OCI-LY1 (cell line): ENCODE data around the gene ERGIC1.

ENCODE experiments used
- H2AFZ ChIP-seq: fragments of 200-600 bp; sonication (generic), shearing (Covaris generic); 2 replicates; pipeline ENCODE4 v1.6.0; 2014; ENCODE audit warnings: antibody characterized with exemption, mild to moderate bottlenecking, low read length
- H3F3A ChIP-seq: fragments of 200-600 bp; sonication (generic), shearing (Covaris generic); 2 replicates; pipeline ENCODE4 v1.6.0; 2014; ENCODE audit warnings: mild to moderate bottlenecking, antibody characterized with exemption, low read length, moderate library complexity; ENCODE audit not compliant: insufficient read depth
- H3K27ac ChIP-seq: fragments of 200-600 bp; sonication (generic); 2 replicates; pipeline ENCODE4 v1.5.1; 2014; ENCODE audit warnings: low read length, mixed run types, mild to moderate bottlenecking, low read depth; ENCODE audit not compliant: poor library complexity, severe bottlenecking
- H3K27me3 ChIP-seq: fragments of 200-600 bp; sonication (generic); 2 replicates; pipeline ENCODE4 v1.6.0; 2014; ENCODE audit warnings: antibody characterized with exemption, mild to moderate bottlenecking, low read length, moderate library complexity; ENCODE audit not compliant: insufficient read depth
- H3K36me3 ChIP-seq: fragments of 200-600 bp; sonication (generic); 2 replicates; pipeline ENCODE4 v1.6.1; 2014; ENCODE audit warnings: mild to moderate bottlenecking, antibody characterized with exemption, low read length, moderate library complexity, mixed read lengths; ENCODE audit not compliant: insufficient read depth
- H3K4me1 ChIP-seq: fragments of 200-600 bp; sonication (generic); 2 replicates; pipeline ENCODE4 v1.5.1; 2014; ENCODE audit warnings: mild to moderate bottlenecking, low read length, moderate library complexity; ENCODE audit not compliant: insufficient read depth, severe bottlenecking
- H3K4me2 ChIP-seq: fragments of 200-600 bp; sonication (generic), shearing (Covaris generic); 2 replicates; pipeline ENCODE4 v1.6.1; 2014; ENCODE audit warnings: low read length
- H3K4me3 ChIP-seq: fragments of 200-600 bp; sonication (generic); 2 replicates; pipeline ENCODE4 v1.5.1; 2014; ENCODE audit warnings: low read length, low read depth, mild to moderate bottlenecking, mixed read lengths; ENCODE audit not compliant: poor library complexity, severe bottlenecking
- H3K79me2 ChIP-seq: fragments of 200-600 bp; shearing (Covaris generic); 2 replicates; pipeline ENCODE4 v1.6.1; 2016; ENCODE audit warnings: mixed run types, low read length, mixed read lengths; ENCODE audit not compliant: insufficient read depth
- H3K9ac ChIP-seq: fragments of 200-600 bp; sonication (generic), shearing (Covaris generic); 2 replicates; pipeline ENCODE4 v1.6.1; 2014; ENCODE audit warnings: mild to moderate bottlenecking, low read length, mixed read lengths
- H3K9me2 ChIP-seq: fragments of 200-600 bp; sonication (generic), shearing (Covaris generic); 2 replicates; pipeline ENCODE4 v1.6.1; 2014; ENCODE audit warnings: low read depth, mild to moderate bottlenecking, low read length, mixed read lengths
- H3K9me3 ChIP-seq: fragments of 200-600 bp; shearing (Covaris generic); 2 replicates; pipeline ENCODE4 v1.6.1; 2014; ENCODE audit warnings: low read length, mixed read lengths
- H4K20me1 ChIP-seq: fragments of 200-600 bp; sonication (generic), shearing (Covaris generic); 2 replicates; pipeline ENCODE4 v1.6.0; 2016; ENCODE audit warnings: mild to moderate bottlenecking, low read length; ENCODE audit not compliant: insufficient read depth
- EZH2 ChIP-seq: fragments of 200-600 bp; sonication (generic), shearing (Covaris generic); IDR thresholded peaks from 2 replicates; pipeline ENCODE4 v1.8.0; 2017; ENCODE audit warnings: borderline replicate concordance, mixed run types, mild to moderate bottlenecking, antibody characterized with exemption, low read length, moderate library complexity, mixed read lengths
- TF ChIP-seq, protein P1 (sequence below): fragments of 200-600 bp; sonication (generic), shearing (Covaris generic); IDR thresholded peaks from 2 replicates; pipeline ENCODE4 v1.5.1; 2017; ENCODE audit warnings: mild to moderate bottlenecking, antibody characterized with exemption, low read length, moderate library complexity, mixed read lengths

ERGIC1 gene

DNA sequence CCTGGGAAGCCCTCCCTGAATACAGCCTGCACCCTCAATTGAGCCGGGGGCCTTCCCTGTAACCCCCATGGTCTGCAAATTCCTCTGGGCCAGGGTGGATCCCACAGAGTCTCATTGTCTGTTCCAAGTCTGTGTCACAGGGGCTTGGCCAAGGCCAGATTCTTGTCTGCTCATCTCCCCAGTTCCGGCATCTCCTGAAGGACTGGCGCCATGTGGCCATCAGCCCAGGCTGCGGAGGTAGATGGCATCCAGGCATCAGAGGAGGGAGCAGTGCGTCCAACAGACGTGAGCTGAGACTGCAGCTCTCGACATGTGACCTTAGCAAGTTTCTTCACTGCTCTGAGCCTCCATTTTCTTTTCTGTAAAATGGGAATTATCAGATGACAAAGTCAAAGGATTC is 87.9 kb downstream of the ERGIC1 start:
- no peak overlapping the region for H2AFZ ChIP-seq
- no peaks in the 10 kb centered on the region for H3K27me3 ChIP-seq
- no peaks in the 10 kb centered on the region for H3K9me3 ChIP-seq
- no peak overlapping the region for H3K4me2 ChIP-seq
- no peaks in the 10 kb centered on the region for H3K79me2 ChIP-seq
- H4K20me1 ChIP-seq: no peaks in the 10 kb centered on the region
- H3K4me3 ChIP-seq: no peak overlapping the region
- TF ChIP-seq EZH2: no peak
- TF ChIP-seq, protein P1, sequence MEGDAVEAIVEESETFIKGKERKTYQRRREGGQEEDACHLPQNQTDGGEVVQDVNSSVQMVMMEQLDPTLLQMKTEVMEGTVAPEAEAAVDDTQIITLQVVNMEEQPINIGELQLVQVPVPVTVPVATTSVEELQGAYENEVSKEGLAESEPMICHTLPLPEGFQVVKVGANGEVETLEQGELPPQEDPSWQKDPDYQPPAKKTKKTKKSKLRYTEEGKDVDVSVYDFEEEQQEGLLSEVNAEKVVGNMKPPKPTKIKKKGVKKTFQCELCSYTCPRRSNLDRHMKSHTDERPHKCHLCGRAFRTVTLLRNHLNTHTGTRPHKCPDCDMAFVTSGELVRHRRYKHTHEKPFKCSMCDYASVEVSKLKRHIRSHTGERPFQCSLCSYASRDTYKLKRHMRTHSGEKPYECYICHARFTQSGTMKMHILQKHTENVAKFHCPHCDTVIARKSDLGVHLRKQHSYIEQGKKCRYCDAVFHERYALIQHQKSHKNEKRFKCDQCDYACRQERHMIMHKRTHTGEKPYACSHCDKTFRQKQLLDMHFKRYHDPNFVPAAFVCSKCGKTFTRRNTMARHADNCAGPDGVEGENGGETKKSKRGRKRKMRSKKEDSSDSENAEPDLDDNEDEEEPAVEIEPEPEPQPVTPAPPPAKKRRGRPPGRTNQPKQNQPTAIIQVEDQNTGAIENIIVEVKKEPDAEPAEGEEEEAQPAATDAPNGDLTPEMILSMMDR: no peak
- no peak overlapping the region for H3K9ac ChIP-seq
- H3K27ac ChIP-seq: no peak overlapping the region
- no peaks in the 10 kb centered on the region for H3F3A ChIP-seq
- H3K4me1 ChIP-seq: no peaks in the 10 kb centered on the region
- peaks cover 52% of the 10 kb centered on the region; the same call in 1 of the 2 replicates for H3K36me3 ChIP-seq
- no peaks in the 10 kb centered on the region for H3K9me2 ChIP-seq

- no peaks in the 10 kb centered on the region for H3K4me1 ChIP-seq
- H3K36me3 ChIP-seq: peaks cover 46% of the 10 kb centered on the region; the same call in 1 of the 2 replicates
These were observed 89.5 kb downstream of the ERGIC1 start for GRCh38 chr5:172923539-172923938.

DNA sequence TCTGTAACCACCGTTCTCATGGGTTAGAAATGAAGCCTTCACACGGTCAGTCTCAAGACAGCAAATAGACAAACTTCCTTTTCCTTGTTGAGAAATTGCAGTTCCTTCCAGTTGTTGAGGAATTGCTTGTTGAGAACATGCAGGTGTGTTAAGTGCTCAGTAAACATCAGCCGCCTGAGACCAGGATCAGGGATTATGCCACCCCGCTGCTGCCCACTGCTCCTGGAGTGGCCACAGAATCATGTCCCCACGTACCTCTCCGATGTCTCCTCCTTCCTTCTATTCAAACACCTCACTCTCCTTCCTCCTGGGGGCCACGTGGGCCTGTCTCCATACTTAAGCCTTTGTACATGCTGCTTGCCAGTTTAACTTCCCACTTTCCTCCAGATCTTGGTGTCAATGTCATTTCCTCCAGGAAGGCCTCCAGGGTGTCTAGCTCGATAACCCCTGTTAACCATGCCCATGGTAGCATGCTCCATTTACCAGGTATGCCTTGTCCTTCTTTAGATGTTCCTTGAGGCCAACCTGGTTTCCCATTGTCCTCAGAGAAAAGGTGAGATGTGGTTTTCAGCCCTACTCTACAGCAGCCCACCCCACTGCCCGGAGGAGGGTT is 91.4 kb downstream of the ERGIC1 start:
- no peaks in the 10 kb centered on the region for H3K79me2 ChIP-seq
- no peaks in the 10 kb centered on the region for H4K20me1 ChIP-seq
- H3F3A ChIP-seq: no peaks in the 10 kb centered on the region
- H3K9me2 ChIP-seq: no peaks in the 10 kb centered on the region
- no peak overlapping the region for H3K4me2 ChIP-seq
- H3K27ac ChIP-seq: no peak overlapping the region
- H3K9ac ChIP-seq: no peak overlapping the region
- H2AFZ ChIP-seq: no peak overlapping the region
- H3K36me3 ChIP-seq: peaks cover 29% of the 10 kb centered on the region; the same call in 1 of the 2 replicates
- H3K4me3 ChIP-seq: no peak overlapping the region
- no peak for TF ChIP-seq EZH2
- TF ChIP-seq, protein P1: no peak
- no peaks in the 10 kb centered on the region for H3K4me1 ChIP-seq
- H3K9me3 ChIP-seq: no peaks in the 10 kb centered on the region
- H3K27me3 ChIP-seq: no peaks in the 10 kb centered on the region

More at GRCh38 chr5:172923539-172923938, 89.5 kb downstream of the ERGIC1 start:
- Histone ChIP-seq H3K9ac (no peak overlapping the region), H3K9me3 (no peaks in the 10 kb centered on the region), H2AFZ (no peak overlapping the region), H4K20me1 (no peaks in the 10 kb centered on the region), H3F3A (no peaks in the 10 kb centered on the region), H3K9me2 (no peaks in the 10 kb centered on the region), H3K27me3 (no peaks in the 10 kb centered on the region), H3K4me3 (no peak overlapping the region), H3K27ac (no peak overlapping the region), H3K79me2 (no peaks in the 10 kb centered on the region), H3K4me2 (no peak overlapping the region)
- no peak for TF ChIP-seq EZH2
- TF ChIP-seq, protein P1: no peak
